HEK293T (cell line): Measurements from ENCODE around the gene ZNF738.

Source experiments
- BHLHE40 ChIP-seq: fragments of 450-650 bp; IDR thresholded peaks from 2 replicates; pipeline ENCODE4 v1.6.1; 2016; ENCODE audit warnings: mild to moderate bottlenecking, moderate library complexity, borderline replicate concordance
- CTBP1 ChIP-seq: fragments of 450-650 bp; IDR thresholded peaks from 2 replicates; pipeline ENCODE4 v1.6.1; 2016; ENCODE audit warnings: borderline replicate concordance
- FOXA1 ChIP-seq: fragments of 450-650 bp; IDR thresholded peaks from 2 replicates; pipeline ENCODE4 v1.6.1; 2016; ENCODE audit warnings: mild to moderate bottlenecking
- FOXK2 ChIP-seq: fragments of 450-650 bp; IDR thresholded peaks from 2 replicates; pipeline ENCODE4 v1.6.1; 2016; ENCODE audit warnings: mild to moderate bottlenecking
- FOXM1 ChIP-seq: fragments of 450-650 bp; IDR thresholded peaks from 2 replicates; pipeline ENCODE4 v1.6.1; 2017; ENCODE audit warnings: mild to moderate bottlenecking, borderline replicate concordance
- HDGF ChIP-seq: fragments of 450-650 bp; IDR thresholded peaks from 2 replicates; pipeline ENCODE4 v1.6.1; 2017; ENCODE audit warnings: antibody characterized with exemption, borderline replicate concordance
- NFRKB ChIP-seq: fragments of 450-650 bp; IDR thresholded peaks from 2 replicates; pipeline ENCODE4 v1.6.1; 2016; ENCODE audit warnings: mild to moderate bottlenecking, moderate library complexity
- SP1 ChIP-seq: fragments of 450-650 bp; IDR thresholded peaks from 2 replicates; pipeline ENCODE4 v1.6.1; 2017
- TARDBP ChIP-seq: fragments of 450-650 bp; IDR thresholded peaks from 2 replicates; pipeline ENCODE4 v1.6.1; 2016
- ZNF384 ChIP-seq: fragments of 450-650 bp; IDR thresholded peaks from 2 replicates; pipeline ENCODE4 v1.6.1; 2016

DNA sequence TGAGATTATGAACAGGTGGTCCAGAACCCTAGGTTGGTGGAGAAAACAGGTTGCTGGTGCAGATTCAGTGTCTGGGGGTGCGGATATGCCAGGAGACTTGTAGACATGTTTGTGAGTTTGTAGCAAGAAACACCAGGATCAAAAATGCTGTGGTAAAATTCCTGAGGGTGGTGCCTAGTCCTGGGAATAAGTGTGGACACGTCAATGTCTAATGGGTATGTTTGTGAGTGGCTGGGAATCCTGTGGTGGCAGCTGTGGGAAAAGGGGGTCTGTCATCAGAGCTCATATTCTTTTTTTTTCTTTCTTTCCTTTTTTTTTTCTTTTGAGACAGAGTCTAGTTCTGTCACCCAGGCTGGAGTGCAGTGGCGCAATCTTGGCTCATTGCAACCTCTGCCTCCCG lies 36.8 kb upstream of the ZNF738 start:
- no peak for TF ChIP-seq FOXK2
- TF ChIP-seq NFRKB = no peak
- TF ChIP-seq SP1 = no peak
- TF ChIP-seq CTBP1 = no peak
- no peak for TF ChIP-seq ZNF384
- TF ChIP-seq TARDBP = no peak
- TF ChIP-seq HDGF = no peak
- no peak for TF ChIP-seq FOXA1
- TF ChIP-seq BHLHE40 = no peak
- TF ChIP-seq FOXM1 = no peak
